22Rv1 (cell line): ENCODE results near the gene CLEC16A.

Experiments used
- CTCF ChIP-seq: fragments of 450-650 bp; IDR thresholded peaks from 2 replicates; pipeline ENCODE4 v1.5.1; 2017; ENCODE audit warnings: mild to moderate bottlenecking
- ZFX ChIP-seq: fragments of 450-650 bp; IDR thresholded peaks from 2 replicates; pipeline ENCODE4 v1.6.1; 2017; ENCODE audit warnings: antibody characterized with exemption, borderline replicate concordance

- TF ChIP-seq CTCF: no peak
- TF ChIP-seq ZFX: no peak
Measured at GRCh38 chr16:10992112-10992511, 47.7 kb downstream of the CLEC16A start.
